Erythroblast (primary cell): ENCODE results near the gene CORO6.

Experiments used
- GATA1 ChIP-seq: IDR thresholded peaks from 2 replicates; pipeline ENCODE4 v1.6.1; 2011; ENCODE audit warnings: low read depth, mild to moderate bottlenecking, control low read depth, low read length, moderate library complexity
- POLR2A ChIP-seq: IDR thresholded peaks from 2 replicates; pipeline ENCODE4 v1.6.1; 2011; ENCODE audit warnings: mild to moderate bottlenecking, low read length

DNA sequence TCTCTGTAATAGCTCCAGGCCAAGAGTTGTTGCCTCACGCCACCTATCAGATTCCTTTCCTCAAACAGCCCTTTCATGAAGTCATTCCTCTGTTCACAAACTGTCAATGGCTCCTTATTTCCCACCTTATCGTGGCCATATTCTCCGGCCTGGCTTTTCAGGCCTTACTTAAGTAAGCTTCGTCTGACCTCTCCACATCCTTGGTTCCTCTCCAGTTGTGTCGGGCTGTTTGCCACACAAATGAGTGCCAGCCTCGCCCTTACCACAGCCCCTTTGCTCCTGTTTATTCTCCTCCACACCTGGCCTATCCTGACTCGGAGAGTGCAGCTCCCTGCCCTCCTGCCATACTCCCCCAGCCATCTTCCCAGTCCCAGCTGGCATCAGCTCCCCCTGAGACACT, 52.2 kb downstream of the CORO6 start:
- no peak for TF ChIP-seq POLR2A
- TF ChIP-seq GATA1: no peak
